Measurements from ENCODE around the gene PANX2. TPM values are rescaled to one million over a fixed set of nuclear protein-coding genes. Genes with fewer than 3 reads are reported as not detected.
A peak's percentile ranks its signal among the peaks of the same experiment; 100 is the strongest.

PANX2 gene
- total and polyA plus RNA-seq, 2 donors (not counting 1 experiment from before 2014, with no cell fraction given), result 0.04 to 0.59 TPM

DNA sequence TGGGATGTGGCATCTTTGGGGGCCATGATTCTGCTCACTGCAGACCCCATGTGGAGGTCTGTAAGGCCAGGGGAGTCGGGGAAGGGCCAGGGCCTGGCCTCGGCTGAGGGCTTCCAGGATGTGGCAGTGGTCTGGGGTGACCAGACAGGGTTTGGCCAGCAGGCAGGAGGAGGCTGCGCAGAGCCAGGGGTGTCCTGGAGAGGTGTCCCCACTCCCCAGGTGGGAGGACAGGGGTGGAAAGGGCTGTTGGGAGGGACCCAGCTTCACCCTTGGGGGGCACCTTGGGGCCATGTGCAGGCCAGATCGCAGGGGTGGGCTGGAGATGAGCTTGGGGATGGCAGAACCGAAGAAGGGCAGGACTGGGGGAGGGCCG is 3.4 kb downstream of the PANX2 start:
- peaks cover 0 to 20% (median 11%) of the 10 kb centered on the region in 4 experiments for H3K27me3 ChIP-seq (replicated peaks in 1 of 4; ENCODE audit: control extremely low read depth in 1 of 4, control insufficient read depth in 3 of 4, insufficient read depth in 4 of 4, low read length in 3 of 4)
- H3K4me3 Mint-ChIP-seq, result no peak overlapping the region
- no peaks in the 10 kb centered on the region for H4K20me1 ChIP-seq (ENCODE audit: control insufficient read depth, insufficient read depth, low read length, poor library complexity, severe bottlenecking)
- H3K9me3 Mint-ChIP-seq (ENCODE audit: insufficient read depth), result no peaks in the 10 kb centered on the region
- no peak for DNase-seq
- peaks cover 33 to 36% of the 10 kb centered on the region in 2 donors for H3K4me1 ChIP-seq (ENCODE audit: control insufficient read depth in 2 of 2, insufficient read depth in 2 of 2, low read length in 2 of 2)
- 95% methylated on average over 6 of the region's 6 CpGs for WGBS (ENCODE audit: insufficient coverage)
- no peak overlapping the region for H2AFZ ChIP-seq (ENCODE audit: insufficient read depth, low read depth, low read length, poor library complexity, severe bottlenecking)
- H3K27me3 Mint-ChIP-seq, result peaks cover 18% of the 10 kb centered on the region
- peak overlapping the region; percentile 71 for H3K4me2 ChIP-seq (replicated peaks; ENCODE audit: low read depth, low read length, poor library complexity, severe bottlenecking)
- intact Hi-C loops (cut with micrococcal nuclease), result loop anchor here (1.0 to 2.0 kb wide), 3 partner anchors 10 to 37 kb away; no protein-coding TSS in a partner anchor
- no peaks in the 10 kb centered on the region for H3K79me2 ChIP-seq (ENCODE audit: control insufficient read depth, insufficient read depth, low read length)
- H3K27ac ChIP-seq (ENCODE audit: low read length in 2 of 2), result no peak overlapping the region
- no peak overlapping the region for H3K9ac ChIP-seq (ENCODE audit: low read length)
- H3K27ac Mint-ChIP-seq, result no peak overlapping the region
- H3K9me3 ChIP-seq (ENCODE audit: control extremely low read depth in 1 of 3, control insufficient read depth in 2 of 3, insufficient read depth in 1 of 3, low read length in 2 of 3), result peaks cover 0 to 5% (median 0%) of the 10 kb centered on the region in 3 donors
- ATAC-seq (ENCODE audit: low read depth), result no peak
- H3K4me3 ChIP-seq (ENCODE audit: control extremely low read depth in 1 of 5, extremely low read depth in 1 of 5, insufficient read depth in 1 of 5, low read depth in 2 of 5, low read length in 4 of 5), result no peak overlapping the region
- POLR2A ChIA-PET, result interaction anchor here (1.4 to 8.0 kb wide), 3 partner anchors 10 to 21 kb away, joined by 3 to 54 read pairs (median 3); no protein-coding TSS in a partner anchor
- CTCF ChIA-PET, result interaction anchor here (4.1 kb wide), 1 partner anchor 17 kb away, joined by 13 read pairs; no protein-coding TSS in a partner anchor
- no peak for TF ChIP-seq EZH2 (IDR thresholded peaks at IDR 0.05; ENCODE audit: borderline replicate concordance, insufficient read depth, low read depth, low read length, poor library complexity, severe bottlenecking)
- TF ChIP-seq, protein P1, sequence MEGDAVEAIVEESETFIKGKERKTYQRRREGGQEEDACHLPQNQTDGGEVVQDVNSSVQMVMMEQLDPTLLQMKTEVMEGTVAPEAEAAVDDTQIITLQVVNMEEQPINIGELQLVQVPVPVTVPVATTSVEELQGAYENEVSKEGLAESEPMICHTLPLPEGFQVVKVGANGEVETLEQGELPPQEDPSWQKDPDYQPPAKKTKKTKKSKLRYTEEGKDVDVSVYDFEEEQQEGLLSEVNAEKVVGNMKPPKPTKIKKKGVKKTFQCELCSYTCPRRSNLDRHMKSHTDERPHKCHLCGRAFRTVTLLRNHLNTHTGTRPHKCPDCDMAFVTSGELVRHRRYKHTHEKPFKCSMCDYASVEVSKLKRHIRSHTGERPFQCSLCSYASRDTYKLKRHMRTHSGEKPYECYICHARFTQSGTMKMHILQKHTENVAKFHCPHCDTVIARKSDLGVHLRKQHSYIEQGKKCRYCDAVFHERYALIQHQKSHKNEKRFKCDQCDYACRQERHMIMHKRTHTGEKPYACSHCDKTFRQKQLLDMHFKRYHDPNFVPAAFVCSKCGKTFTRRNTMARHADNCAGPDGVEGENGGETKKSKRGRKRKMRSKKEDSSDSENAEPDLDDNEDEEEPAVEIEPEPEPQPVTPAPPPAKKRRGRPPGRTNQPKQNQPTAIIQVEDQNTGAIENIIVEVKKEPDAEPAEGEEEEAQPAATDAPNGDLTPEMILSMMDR (IDR thresholded peaks at IDR 0.05), result no peak
- no peaks in the 10 kb centered on the region for H3K36me3 ChIP-seq (replicated peaks in 1 of 2; ENCODE audit: control extremely low read depth in 1 of 2, control insufficient read depth in 1 of 2, extremely low read depth in 1 of 2, insufficient read depth in 2 of 2, low read length in 1 of 2)
- H3K4me1 Mint-ChIP-seq, result peaks cover 32% of the 10 kb centered on the region

DNA sequence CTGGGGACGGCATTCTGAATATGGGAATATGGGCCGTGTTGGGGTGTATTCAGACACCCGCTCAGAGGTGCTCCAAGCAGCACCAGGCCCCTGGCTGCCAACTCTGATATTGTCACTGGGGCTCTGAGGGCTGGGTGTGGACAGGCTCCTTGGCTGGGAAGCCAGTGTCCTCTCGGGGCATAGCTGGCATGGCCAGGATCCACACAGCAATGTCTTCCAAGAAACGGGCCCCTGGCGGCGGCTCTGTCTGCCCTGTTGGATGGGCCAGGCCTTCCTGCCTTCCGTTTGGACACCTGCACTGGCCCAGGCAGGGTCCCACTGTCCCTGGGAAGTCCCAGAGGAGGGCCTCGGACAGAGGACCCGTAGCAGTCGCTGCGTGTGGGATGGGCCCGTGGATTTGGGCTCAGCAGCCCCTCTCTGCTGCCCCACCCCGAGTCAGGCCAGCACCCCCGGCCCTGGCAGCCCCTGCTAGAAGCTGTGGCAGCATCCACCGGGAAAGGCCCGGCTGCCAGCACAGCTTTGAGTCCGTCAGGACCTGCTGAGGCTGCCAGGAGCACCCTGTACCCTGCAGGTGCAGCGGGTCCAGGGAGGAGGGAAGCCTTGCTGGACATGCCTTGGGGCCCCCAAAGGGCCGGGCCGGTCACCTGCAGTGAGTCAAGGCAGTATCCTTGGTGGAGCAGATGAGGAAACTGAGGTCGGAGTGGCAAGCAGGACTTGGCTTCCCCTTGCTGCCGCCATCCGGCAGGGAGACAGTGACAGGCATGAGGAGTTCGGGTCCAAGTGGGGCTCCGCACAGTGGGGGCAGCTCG is 4.1 kb downstream of the PANX2 start:
- H3K4me1 ChIP-seq (ENCODE audit: control insufficient read depth in 2 of 2, insufficient read depth in 2 of 2, low read length in 2 of 2), result peaks cover 29 to 32% of the 10 kb centered on the region in 2 donors
- no peak overlapping the region for H3K9ac ChIP-seq (ENCODE audit: low read length)
- no peak overlapping the region for H3K4me2 ChIP-seq (replicated peaks; ENCODE audit: low read depth, low read length, poor library complexity, severe bottlenecking)
- no peak overlapping the region for H3K4me3 ChIP-seq (ENCODE audit: control extremely low read depth in 1 of 5, extremely low read depth in 1 of 5, insufficient read depth in 1 of 5, low read depth in 2 of 5, low read length in 4 of 5)
- TF ChIP-seq, protein P1 (IDR thresholded peaks at IDR 0.05), result no peak
- no peak for TF ChIP-seq EZH2 (IDR thresholded peaks at IDR 0.05; ENCODE audit: borderline replicate concordance, insufficient read depth, low read depth, low read length, poor library complexity, severe bottlenecking)
- ChIA-PET CTCF (interaction anchor here (1.3 to 4.1 kb wide), 2 partner anchors 16 to 24 kb away, joined by 4 to 13 read pairs; no protein-coding TSS in a partner anchor), POLR2A (interaction anchor here (1.5 to 8.0 kb wide), 3 partner anchors 10 to 16 kb away, joined by 3 to 54 read pairs (median 7); no protein-coding TSS in a partner anchor)
- H2AFZ ChIP-seq (ENCODE audit: insufficient read depth, low read depth, low read length, poor library complexity, severe bottlenecking), result no peak overlapping the region
- intact Hi-C loops (cut with micrococcal nuclease), result no loop called here
- H3K36me3 ChIP-seq (replicated peaks in 1 of 2; ENCODE audit: control extremely low read depth in 1 of 2, control insufficient read depth in 1 of 2, extremely low read depth in 1 of 2, insufficient read depth in 2 of 2, low read length in 1 of 2), result no peaks in the 10 kb centered on the region
- Mint-ChIP-seq H3K9me3 (ENCODE audit: insufficient read depth) (no peaks in the 10 kb centered on the region), H3K4me1 (peaks cover 30% of the 10 kb centered on the region), H3K27ac (no peak overlapping the region), H3K4me3 (no peak overlapping the region), H3K27me3 (peaks cover 16% of the 10 kb centered on the region)
- no peak for ATAC-seq (ENCODE audit: low read depth)
- no peak for DNase-seq
- H3K9me3 ChIP-seq (ENCODE audit: control extremely low read depth in 1 of 3, control insufficient read depth in 2 of 3, insufficient read depth in 1 of 3, low read length in 2 of 3), result peaks cover 0 to 5% (median 0%) of the 10 kb centered on the region in 3 donors
- no peaks in the 10 kb centered on the region for H3K79me2 ChIP-seq (ENCODE audit: control insufficient read depth, insufficient read depth, low read length)
- H4K20me1 ChIP-seq (ENCODE audit: control insufficient read depth, insufficient read depth, low read length, poor library complexity, severe bottlenecking), result no peaks in the 10 kb centered on the region
- peaks cover 0 to 15% (median 8%) of the 10 kb centered on the region in 4 experiments for H3K27me3 ChIP-seq (replicated peaks in 1 of 4; ENCODE audit: control extremely low read depth in 1 of 4, control insufficient read depth in 3 of 4, insufficient read depth in 4 of 4, low read length in 3 of 4)
- H3K27ac ChIP-seq (ENCODE audit: low read length in 2 of 2), result no peak overlapping the region
- WGBS (ENCODE audit: insufficient coverage), result 93% methylated on average over 27 of the region's 27 CpGs
